K562 (cell line): ENCODE data around the gene KRT1. TPM values are rescaled to one million over a fixed set of nuclear protein-coding genes. Genes with fewer than 3 reads are reported as not detected.

ENCODE experiments used
- ATAC-seq: fragments of 200-7000 bp; cut with Tn5 transposase; 3 replicates; pipeline ENCODE4 v1.9.1; 2020; ENCODE audit warnings: moderate library complexity
- BruUV-seq: library from RNA; stranded (reverse); fragments of 400-500 nt; replicated peaks from 2 replicates; lab custom pipeline; 2021; lab: Mats Ljungman, UMichigan
- CTCF ChIA-PET: fragments of 300-600 bp; formaldehyde crosslinking; extraction: SDS; loops from one replicate; lab custom pipeline; 2021; ENCODE audit warnings: low intra/inter-chr PET ratio; lab: Yijun Ruan, JAX
- POLR2A ChIA-PET: fragments of 300-600, 350-650 bp; sonication (Branson Sonifier 250); formaldehyde crosslinking; extraction: SDS; loops from one replicate; lab custom pipeline; 2021; ENCODE audit warnings: antibody characterized with exemption, inconsistent platforms; lab: Yijun Ruan, JAX
- DNase-seq, 4 experiments: peaks; one replicate each; pipeline versions ENCODE4 v3.0.0 to v3.0.0-alpha.2; 2011 to 2018; ENCODE audit warnings: low spot score in 3 of 4, mixed read lengths in 3 of 4; ENCODE audit errors: extremely low read depth in 1 of 4
- FAIRE-seq: peaks from 2 replicates; lab custom pipeline; 2011; peaks lifted over from hg19 to GRCh38; lab: Jason Lieb, UNC
- H2AFZ ChIP-seq: 2 replicates; pipeline ENCODE4 v1.6.0; 2011; ENCODE audit warnings: low read depth, low read length, control low read depth, inconsistent platforms
- H3K27ac ChIP-seq: fragments of 200-600 bp; 3 replicates; pipeline ENCODE4 v1.8.0; 2011; ENCODE audit warnings: low read depth, mild to moderate bottlenecking, control low read depth, inconsistent platforms, low read length, moderate library complexity, mixed read lengths; ENCODE audit errors: extremely low read depth
- H3K27me3 ChIP-seq, 2 experiments: fragments of 300-600 bp in 1 of 2; 2 replicates in 1 of 2; 3 replicates in 1 of 2; pipeline versions ENCODE4 v1.6.0 to v1.8.0; 2011; ENCODE audit warnings: inconsistent platforms in 2 of 2, low read length in 2 of 2, mild to moderate bottlenecking in 1 of 2, mixed read lengths in 1 of 2, moderate library complexity in 1 of 2; ENCODE audit not compliant: control insufficient read depth in 2 of 2, insufficient read depth in 2 of 2
- H3K36me3 ChIP-seq: fragments of 300-600 bp; 3 replicates; pipeline ENCODE4 v1.8.0; 2011; ENCODE audit warnings: mild to moderate bottlenecking, low read length, inconsistent platforms; ENCODE audit not compliant: control insufficient read depth, insufficient read depth
- H3K4me1 ChIP-seq, 2 experiments: fragments of 200-600 bp in 1 of 2; replicated peaks in 1 of 2; 2 replicates in 1 of 2; 3 replicates in 1 of 2; pipeline versions ENCODE4 v1.5.1 to v1.8.0; 2011; ENCODE audit warnings: inconsistent platforms in 2 of 2, low read length in 2 of 2, mild to moderate bottlenecking in 1 of 2, mixed read lengths in 1 of 2, moderate library complexity in 1 of 2; ENCODE audit not compliant: control insufficient read depth in 2 of 2, insufficient read depth in 2 of 2
- H3K4me2 ChIP-seq: 2 replicates; pipeline ENCODE4 v1.6.1; 2011; ENCODE audit warnings: low read length, control low read depth, inconsistent platforms, mixed read lengths; ENCODE audit not compliant: insufficient read depth
- H3K4me3 ChIP-seq: fragments of 200-600 bp; sonication (generic), shearing (Covaris generic); 2 replicates; pipeline ENCODE4 v1.5.1; 2016; ENCODE audit warnings: control low read depth, inconsistent platforms
- H3K79me2 ChIP-seq: fragments of 200-600 bp; 3 replicates; pipeline ENCODE4 v1.8.0; 2011; ENCODE audit warnings: low read length, inconsistent platforms; ENCODE audit not compliant: control insufficient read depth, insufficient read depth
- H3K9ac ChIP-seq, 2 experiments: 2 replicates each; pipeline versions ENCODE4 v1.6.0 to v1.6.1; 2011; ENCODE audit warnings: low read depth in 2 of 2, low read length in 2 of 2, control low read depth in 1 of 2, inconsistent platforms in 1 of 2, mild to moderate bottlenecking in 1 of 2, mixed read lengths in 1 of 2; ENCODE audit not compliant: insufficient read depth in 1 of 2
- H3K9me1 ChIP-seq: one replicate; pipeline ENCODE4 v1.6.0; 2011; ENCODE audit warnings: inconsistent platforms, mild to moderate bottlenecking, low read length, moderate library complexity; ENCODE audit not compliant: control insufficient read depth, insufficient read depth
- H3K9me3 ChIP-seq: replicated peaks from 2 replicates; pipeline ENCODE4 v1.5.1; 2011; ENCODE audit warnings: low read depth, low read length, inconsistent platforms; ENCODE audit not compliant: control insufficient read depth, insufficient read depth
- H4K20me1 ChIP-seq: replicated peaks from 2 replicates; pipeline ENCODE4 v1.6.1; 2011; ENCODE audit warnings: low read length, inconsistent platforms, mixed read lengths; ENCODE audit not compliant: control insufficient read depth, insufficient read depth
- HMBOX1 ChIP-seq: sonication (generic); IDR thresholded peaks from 2 replicates; pipeline ENCODE4 v1.6.1; 2016
- HMG20B ChIP-seq: fragments of 250-450 bp; sonication (Bioruptor Pico); IDR thresholded peaks from 2 replicates; pipeline ENCODE4 v1.5.0; 2021; ENCODE audit warnings: mild to moderate bottlenecking
- KDM4B ChIP-seq, 2 experiments: fragments of 450-650 bp in 1 of 2; sonication (generic) in 1 of 2; IDR thresholded peaks; 2 replicates each; pipeline ENCODE4 v1.6.1; 2016 to 2017; ENCODE audit warnings: borderline replicate concordance in 2 of 2, antibody characterized with exemption in 1 of 2, low read depth in 1 of 2, mild to moderate bottlenecking in 1 of 2
- NR2F6 ChIP-seq: fragments of 450-650 bp; formaldehyde crosslinking; IDR thresholded peaks from 2 replicates; pipeline ENCODE4 v1.4.0; 2020; ENCODE audit warnings: mild to moderate bottlenecking
- PURB ChIP-seq: sonication (generic); formaldehyde crosslinking; IDR thresholded peaks from 2 replicates; pipeline ENCODE4 v1.9.0; 2021; ENCODE audit warnings: low read depth, mild to moderate bottlenecking, missing genetic modification reagents
- RBM25 ChIP-seq: fragments of 200-400 bp; formaldehyde crosslinking; IDR thresholded peaks from 2 replicates; pipeline ENCODE4 v1.6.1; 2018; ENCODE audit warnings: low read length, low read depth, moderate library complexity; ENCODE audit not compliant: severe bottlenecking
- SETDB1 ChIP-seq: IDR thresholded peaks from one replicate; pipeline ENCODE4 v1.6.1; 2012; ENCODE audit warnings: low read length, control low read depth, inconsistent platforms
- TBP ChIP-seq: optimal IDR thresholded peaks from 2 replicates; pipeline ENCODE3; 2011; ENCODE audit warnings: low read depth, low read length, improper control_type of control experiment
- ZNF318 ChIP-seq, 2 experiments: fragments of 450-650 bp; IDR thresholded peaks; 2 replicates each; pipeline ENCODE4 v1.6.1; 2016; ENCODE audit warnings: mild to moderate bottlenecking in 2 of 2, borderline replicate concordance in 1 of 2, low read depth in 1 of 2, moderate library complexity in 1 of 2
- ZNF785 ChIP-seq: fragments of 250-450 bp; sonication (Bioruptor Pico); IDR thresholded peaks from 2 replicates; pipeline ENCODE4 v1.4.0; 2020; ENCODE audit warnings: mild to moderate bottlenecking
- WGBS: fragments of 100-300 bp; shearing (Covaris generic); methylation state at CpG from one replicate; pipeline ENCODE4 v1.1.6; 2016; ENCODE audit warnings: low coverage, mixed read lengths; ENCODE audit not compliant: insufficient coverage; ENCODE audit errors: missing lambda C conversion rate; 5-methylcytosine and 5-hydroxymethylcytosine counted together
- in situ Hi-C: fragments of 300-500 bp; cut with MboI; formaldehyde crosslinking; loops from 4 replicates; pipeline ENCODE4 v1.15.0; 2018; ENCODE audit warnings: inconsistent platforms, mixed read lengths
- intact Hi-C: fragments of 100-400 bp; cut with micrococcal nuclease; formaldehyde crosslinking; loops from 2 replicates; pipeline ENCODE4 v1.14.2; 2022
- polyA plus RNA-seq, 8 experiments: library from polyadenylated mRNA; depleted of rRNA in 4 of 8; stranded (reverse) in 5 of 8; unstranded in 3 of 8; fragments of >200 nt; fragmentation: Nextera tagmentation in 2 of 8; fragmentation: Illumina TruSeq in 1 of 8; extraction: Ambion mirVana in 2 of 8; extraction: Trizol in 1 of 8; gene quantifications; 2 replicates each; pipeline versions ENCODE4 v1.2.1 to v1.2.3, GENCODE V29; 2011 to 2014; ENCODE audit warnings: inconsistent platforms in 1 of 8, missing spikeins in 1 of 8
- total RNA-seq, 7 experiments: library from RNA; depleted of rRNA in 6 of 7; stranded (reverse); fragments of >200 nt in 6 of 7; fragmentation: Illumina TruSeq in 2 of 7; extraction: Trizol in 2 of 7; gene quantifications; 2 replicates each; pipeline versions ENCODE4 v1.2.1 to v1.2.3, GENCODE V29; 2011 to 2021; ENCODE audit warnings: low replicate concordance in 1 of 7

The KRT1 gene
- total and polyA plus RNA-seq, 9 of the 15 experiments (the other 6 are each of a cell fraction or from before 2014, with no cell fraction given), result 0.18 TPM; not detected in 8

GRCh38 chr12:52670961-52671360 is 9.2 kb downstream of the KRT1 start:
- in situ Hi-C loops, result no loop called here
- POLR2A ChIA-PET, result interaction anchor here (0.6 kb wide), 1 partner anchor 237 kb away, joined by 3 read pairs; no protein-coding TSS in a partner anchor

More at GRCh38 chr12:52670961-52671360, 9.2 kb downstream of the KRT1 start:
- Histone ChIP-seq H4K20me1 (no peaks in the 10 kb centered on the region), H3K79me2 (no peaks in the 10 kb centered on the region), H3K27me3 (peaks cover 0 to 7% of the 10 kb centered on the region in 2 experiments; a peak in 2 of 5 replicates), H2AFZ (no peak overlapping the region), H3K9ac (no peak overlapping the region), H3K9me3 (no peaks in the 10 kb centered on the region), H3K4me3 (no peak overlapping the region), H3K9me1 (no peaks in the 10 kb centered on the region), H3K27ac (no peak overlapping the region), H3K4me2 (no peak overlapping the region), H3K4me1 (peaks cover 0 to 6% of the 10 kb centered on the region in 2 experiments; a peak in 1 of 5 replicates)
- ATAC-seq, result no peak
- DNase-seq, result no peak
- BruUV-seq, result no TSS peak
- CTCF ChIA-PET, result no interaction called here
- no peak for FAIRE-seq
- intact Hi-C loops, result no loop called here
- 80% methylated on average over 3 of the region's 3 CpGs for WGBS
- no peak for TF ChIP-seq KDM4B (IDR thresholded peaks at IDR 0.05; ENCODE audit: borderline replicate concordance in 2 of 2, low read depth in 1 of 2)
- TF ChIP-seq NR2F6 (CRISPR knock-in tag), result no peak
- TF ChIP-seq RBM25, result no peak
- no peak for TF ChIP-seq PURB
- no peak for TF ChIP-seq TBP
- TF ChIP-seq SETDB1, result no peak
- no peak for TF ChIP-seq HMBOX1
- no peak for TF ChIP-seq HMG20B
- no peak for TF ChIP-seq ZNF318 (IDR thresholded peaks at IDR 0.05; ENCODE audit: borderline replicate concordance in 1 of 2, low read depth in 1 of 2)
- TF ChIP-seq ZNF785, result no peak
- TF ChIP-seq, all 486 proteins: peak for 0
- no peaks in the 10 kb centered on the region for H3K36me3 ChIP-seq
